ENCODE measurements around the gene GRAP2. TPM values are rescaled to one million over a fixed set of nuclear protein-coding genes. Genes with fewer than 3 reads are reported as not detected.

Gene GRAP2
- total and polyA plus RNA-seq, 2 of the 8 experiments (the other 6 are each of a cell fraction or from before 2014, with no cell fraction given): 0.08 TPM; not detected in 1

GRCh38 chr22:39941601-39942000 lies 40.7 kb downstream of the GRAP2 start:
- Histone ChIP-seq H3K14ac (ENCODE audit: insufficient read length) (no peak overlapping the region), H2BK12ac (ENCODE audit: low read depth, low read length) (no peak overlapping the region), H3K56ac (replicated peaks; ENCODE audit: insufficient read length, low read depth, low read length) (no peak overlapping the region), H3K4me2 (ENCODE audit: insufficient read depth in 1 of 2, low read depth in 2 of 2, low read length in 2 of 2) (0 out of 4 replicates have a peak overlapping the region, but pooled peaks of 1 of the 2 experiments have one; percentile 1), H3K79me2 (ENCODE audit: control insufficient read depth in 1 of 2, insufficient read depth in 2 of 2, low read length in 2 of 2) (no peaks in the 10 kb centered on the region), H3K18ac (ENCODE audit: extremely low read depth, low read length) (no peak overlapping the region; the same call in 1 of the 2 replicates), H3K36me3 (ENCODE audit: control insufficient read depth in 2 of 4, insufficient read depth in 4 of 4, low read length in 3 of 4) (no peaks in the 10 kb centered on the region), H4K8ac (ENCODE audit: extremely low read depth, insufficient read depth, low read length) (no peak overlapping the region), H3K23me2 (ENCODE audit: low read depth, low read length) (no peaks in the 10 kb centered on the region), H3K23ac (ENCODE audit: insufficient read length) (no peak overlapping the region), H2BK15ac (ENCODE audit: low read length) (no peak overlapping the region), H2BK120ac (replicated peaks; ENCODE audit: low read depth, low read length) (no peak overlapping the region), H3K9ac (replicated peaks in 1 of 4; ENCODE audit: extremely low read depth in 1 of 4, low read depth in 3 of 4, low read length in 3 of 4) (no peak overlapping the region), H3K9me3 (ENCODE audit: insufficient read depth in 2 of 2, low read depth in 1 of 2, low read length in 1 of 2) (no peaks in the 10 kb centered on the region), H2BK5ac (ENCODE audit: low read depth, low read length) (no peak overlapping the region), H4K20me1 (replicated peaks in 1 of 2; ENCODE audit: control insufficient read depth in 1 of 2, insufficient read depth in 2 of 2, low read length in 2 of 2) (no peaks in the 10 kb centered on the region), H3K79me1 (ENCODE audit: low read depth, low read length) (no peaks in the 10 kb centered on the region), H2BK20ac (ENCODE audit: low read length) (no peak overlapping the region), H3K27ac (ENCODE audit: low read depth, low read length) (no peak overlapping the region), H3K4ac (replicated peaks; ENCODE audit: insufficient read length, low read depth, low read length) (no peak overlapping the region), H2AK5ac (ENCODE audit: low read depth, low read length) (no peak overlapping the region), H3K4me1 (replicated peaks in 1 of 4; ENCODE audit: control insufficient read depth in 3 of 4, insufficient read depth in 4 of 4, low read length in 3 of 4) (peaks cover 7 to 23% (median 13%) of the 10 kb centered on the region in 4 experiments), H3K27me3 (replicated peaks in 1 of 4; ENCODE audit: control insufficient read depth in 3 of 4, extremely low read depth in 1 of 4, insufficient read depth in 3 of 4, low read length in 3 of 4) (no peaks in the 10 kb centered on the region; a peak in 1 of 7 replicates), H4K5ac (ENCODE audit: insufficient read length, low read depth, low read length) (no peak overlapping the region), H3K4me3 (ENCODE audit: extremely low read depth in 1 of 4, insufficient read depth in 2 of 4, low read depth in 3 of 4, low read length in 4 of 4) (no peak overlapping the region), H4K91ac (replicated peaks; ENCODE audit: insufficient read length, low read length) (no peak overlapping the region), H2AFZ (ENCODE audit: low read length) (no peak overlapping the region)
- POLR2A ChIA-PET (ENCODE audit: partially characterized antibody): interaction anchor here (0.9 to 2.1 kb wide), 2 partner anchors 9 to 82 kb away, joined by 3 to 11 read pairs; no protein-coding TSS in a partner anchor
- CTCF ChIA-PET (ENCODE audit: partially characterized antibody): interaction anchor here (0.7 to 7.0 kb wide), 8 partner anchors 9 to 406 kb away, joined by 3 to 66 read pairs (median 8); partner anchors contain the start of gene TMA7B
- no peak for FAIRE-seq
- no peak for DNase-seq (ENCODE audit: low read depth in 1 of 2, low spot score in 2 of 2)
- WGBS, 2 experiments (ENCODE audit: extremely low coverage in 1 of 2, insufficient coverage in 1 of 2, insufficient read length in 1 of 2, insufficient replicate concordance in 2 of 2, low coverage in 1 of 2, low lambda C conversion rate in 2 of 2, missing lambda C conversion rate in 1 of 2): 83% methylated on average over 2 of the region's 2 CpGs; no CpG with 5 or more reads in 1 of the 2 experiments
- TF ChIP-seq SP1 (IDR thresholded peaks at IDR 0.05; ENCODE audit: low read depth, low read length) (no peak), FOSL1 (IDR thresholded peaks at IDR 0.05; ENCODE audit: insufficient read depth, low read depth, low read length) (no peak), ATF2 (IDR thresholded peaks at IDR 0.05; ENCODE audit: low read length) (no peak), SIN3A (conservative IDR thresholded peaks at IDR 0.05 in 1 of 2, IDR thresholded peaks at IDR 0.05 in 1 of 2; ENCODE audit: low read depth in 1 of 2, low read length in 2 of 2) (no peak), SUZ12 (IDR thresholded peaks at IDR 0.05; ENCODE audit: low read length) (no peak), BRCA1 (IDR thresholded peaks at IDR 0.05; ENCODE audit: low read depth, low read length) (no peak), POU5F1 (IDR thresholded peaks at IDR 0.05; ENCODE audit: low read depth, low read length) (no peak), EGR1 (IDR thresholded peaks at IDR 0.05; ENCODE audit: borderline replicate concordance, low read depth, low read length) (no peak)

Measured in H1 (cell line).